SK-MEL-5 (cell line): ENCODE data around the gene PPP1R1A. TPM values are rescaled to one million over a fixed set of nuclear protein-coding genes. Genes with fewer than 3 reads are reported as not detected.

Source experiments
- DNase-seq: peaks from one replicate; pipeline ENCODE4 v3.0.0-alpha.2; 2016; ENCODE audit warnings: low read depth, low spot score
- in situ Hi-C: cut with HindIII; loops from 2 replicates; pipeline ENCODE4 v1.10.0; 2016; ENCODE audit warnings: low sequenced_read_pairs, high pct_unique_total_duplicates, low pct_unique_long_range_greater_than_20kb
- total RNA-seq: library from RNA; depleted of rRNA; stranded (reverse); fragments of >200 nt; shearing (Covaris generic); gene quantifications from 2 replicates; pipeline ENCODE4 v1.2.3, GENCODE V29; 2014

The PPP1R1A gene
- total RNA-seq, 1 experiment from 2014 or later = not detected

- DNase-seq = no peak
- in situ Hi-C loops = no loop called here
Measured at GRCh38 chr12:54606556-54606955, 18.1 kb upstream of the PPP1R1A start.

GRCh38 chr12:54605138-54605970 lies 16.9 kb upstream of the PPP1R1A start:
- in situ Hi-C loops = no loop called here
- no peak for DNase-seq

DNA sequence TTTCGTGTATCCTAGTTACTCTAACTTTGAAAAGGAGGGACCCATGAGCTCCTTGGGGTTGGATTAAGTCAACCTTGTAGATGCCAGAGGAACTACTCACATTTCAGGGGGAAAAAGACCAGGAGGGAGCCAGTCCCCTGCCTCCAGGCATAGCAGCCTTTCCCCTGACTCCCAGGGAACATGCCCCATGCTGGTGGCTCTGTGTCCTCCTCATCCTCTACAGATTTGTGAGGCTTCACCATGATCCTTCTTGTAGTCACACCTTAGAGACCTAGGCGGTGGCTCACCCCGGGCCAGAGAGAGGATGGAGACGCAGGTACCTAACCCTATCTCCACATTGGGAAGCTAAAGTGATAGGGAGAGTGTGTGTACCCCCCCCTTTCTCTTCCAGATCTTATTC lies 16.0 kb upstream of the PPP1R1A start:
- in situ Hi-C loops = no loop called here
- DNase-seq = no peak

GRCh38 chr12:54603872-54604271 lies 15.4 kb upstream of the PPP1R1A start:
- DNase-seq = no peak
- in situ Hi-C loops = no loop called here

GRCh38 chr12:54603173-54603814 lies 14.8 kb upstream of the PPP1R1A start:
- peak; percentile 87 for DNase-seq
- in situ Hi-C loops = no loop called here

- DNase-seq = peak; percentile 26
- in situ Hi-C loops = no loop called here
Measured at GRCh38 chr12:54602661-54603060, 14.2 kb upstream of the PPP1R1A start.

DNA sequence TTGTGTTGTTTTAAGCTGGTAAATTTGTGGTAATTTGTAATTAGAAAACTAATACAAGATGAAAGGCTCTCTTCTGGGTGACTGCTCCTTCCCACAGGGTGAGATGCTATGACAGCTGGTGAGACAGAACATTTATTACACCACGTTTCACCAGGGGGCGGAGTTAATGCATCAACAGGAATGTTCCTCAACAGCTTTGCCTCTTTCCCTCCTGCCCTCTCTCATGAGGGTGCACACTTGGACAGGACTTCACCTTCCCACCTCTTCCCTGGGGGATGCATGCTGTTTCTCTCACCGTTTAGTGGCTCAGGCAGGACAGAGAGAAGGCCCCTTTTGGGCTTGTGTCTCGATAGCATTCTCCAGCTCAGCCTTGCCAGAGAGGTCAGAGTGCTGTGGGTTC lies 13.4 kb upstream of the PPP1R1A start:
- DNase-seq = peak; percentile 41
- in situ Hi-C loops = no loop called here

- no peak for DNase-seq
- in situ Hi-C loops = no loop called here
Measured at GRCh38 chr12:54598970-54599369, 10.5 kb upstream of the PPP1R1A start.

- in situ Hi-C loops = no loop called here
- peak; percentile 82 for DNase-seq
Measured at GRCh38 chr12:54596526-54596946, 8.1 kb upstream of the PPP1R1A start.

GRCh38 chr12:54595471-54595870 lies 7.0 kb upstream of the PPP1R1A start:
- DNase-seq = no peak
- in situ Hi-C loops = no loop called here

- in situ Hi-C loops = no loop called here
- DNase-seq = no peak
Measured at GRCh38 chr12:54593725-54594124, 5.3 kb upstream of the PPP1R1A start.

GRCh38 chr12:54593135-54593534 lies 4.7 kb upstream of the PPP1R1A start:
- DNase-seq = peak; percentile 66
- in situ Hi-C loops = no loop called here

GRCh38 chr12:54592316-54592715 lies 3.9 kb upstream of the PPP1R1A start:
- no peak for DNase-seq
- in situ Hi-C loops = no loop called here

GRCh38 chr12:54590978-54591591 lies 2.6 kb upstream of the PPP1R1A start:
- in situ Hi-C loops = no loop called here
- no peak for DNase-seq

DNA sequence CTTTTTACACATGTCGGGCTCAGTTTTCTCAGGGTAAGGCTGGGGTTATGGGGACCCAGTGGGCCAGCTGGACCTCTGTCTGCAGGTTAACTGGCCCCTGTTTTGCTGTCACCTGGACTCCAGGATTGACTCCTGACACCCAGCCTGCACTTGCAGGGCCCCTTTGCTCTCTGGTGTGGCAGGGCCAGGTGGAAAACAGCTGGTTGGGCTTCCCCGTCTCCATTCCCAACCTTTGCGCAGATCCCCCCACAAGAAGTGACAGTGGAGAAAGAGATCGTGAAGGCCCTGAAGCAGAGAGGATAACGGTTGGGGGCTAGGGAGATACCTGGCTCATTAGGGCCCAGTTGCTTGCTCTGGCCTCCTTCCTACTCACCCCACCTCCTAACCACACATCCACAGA lies 1.5 kb upstream of the PPP1R1A start:
- in situ Hi-C loops = no loop called here
- DNase-seq = no peak

DNA sequence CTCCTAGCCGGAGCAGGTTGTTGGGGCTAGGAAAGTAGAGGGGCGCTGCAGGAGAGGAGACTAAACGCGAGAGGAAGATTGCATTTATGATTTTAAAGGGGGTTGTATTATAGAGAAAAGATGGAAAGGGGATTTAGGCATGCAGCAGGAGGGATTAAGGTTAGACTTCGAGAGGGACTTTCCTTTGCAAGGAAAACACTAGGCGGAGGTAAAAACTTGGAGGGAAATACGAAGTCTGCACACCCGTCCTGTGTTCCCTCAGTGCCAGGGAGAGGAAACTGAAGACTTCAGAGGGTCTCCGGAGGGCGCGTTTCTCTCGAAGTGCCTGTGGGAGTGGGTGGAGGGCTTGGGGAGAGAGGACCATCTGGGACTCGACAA lies 420 bp upstream of the PPP1R1A start:
- DNase-seq = no peak
- in situ Hi-C loops = no loop called here

- DNase-seq = no peak
- in situ Hi-C loops = no loop called here
Measured at GRCh38 chr12:54587315-54587873, 1.1 kb downstream of the PPP1R1A start.

DNA sequence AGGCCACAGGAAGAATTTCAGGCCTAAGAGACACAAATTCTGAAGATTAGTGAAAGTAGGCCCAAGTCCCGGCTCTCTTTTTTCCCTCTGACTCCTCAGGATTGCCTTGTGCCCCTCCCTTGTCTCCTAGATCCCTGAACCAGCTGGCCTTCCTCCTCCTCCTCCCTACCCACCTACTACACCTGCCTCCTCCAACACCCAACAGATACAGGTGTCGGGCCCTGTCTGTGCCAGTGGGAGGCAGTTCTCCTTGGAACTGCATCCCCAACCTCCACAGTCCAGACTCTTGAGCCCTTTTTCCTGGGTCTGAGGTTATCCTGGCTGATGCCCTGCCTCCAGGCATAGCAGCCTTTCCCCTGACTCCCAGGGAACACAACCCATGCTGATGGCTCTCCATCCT lies 1.8 kb downstream of the PPP1R1A start:
- no peak for DNase-seq
- in situ Hi-C loops = no loop called here
